Measurements from ENCODE around the gene PLA2G4D. TPM values are rescaled to one million over a fixed set of nuclear protein-coding genes. Genes with fewer than 3 reads are reported as not detected.
A peak's percentile ranks its signal among the peaks of the same experiment; 100 is the strongest.
"Not testable (repeated sequence)": the region's sequence is repeated elsewhere in the genome, so short reads cannot be mapped to it uniquely, and the experiment has no call there.

Gene PLA2G4D
- total RNA-seq, 1 experiment from 2014 or later, result not detected

- in situ Hi-C loops (cut with HindIII; ENCODE audit: low pct_unique_long_range_greater_than_20kb, low sequenced_read_pairs), result no loop called here
- DNase-seq (ENCODE audit: low read depth), result no peak
Measured at GRCh38 chr15:42100021-42100800, 5.8 kb upstream of the PLA2G4D start.

GRCh38 chr15:42097018-42097417 lies 2.7 kb upstream of the PLA2G4D start:
- in situ Hi-C loops (cut with HindIII; ENCODE audit: low pct_unique_long_range_greater_than_20kb, low sequenced_read_pairs), result no loop called here
- no peak for DNase-seq (ENCODE audit: low read depth)

DNA sequence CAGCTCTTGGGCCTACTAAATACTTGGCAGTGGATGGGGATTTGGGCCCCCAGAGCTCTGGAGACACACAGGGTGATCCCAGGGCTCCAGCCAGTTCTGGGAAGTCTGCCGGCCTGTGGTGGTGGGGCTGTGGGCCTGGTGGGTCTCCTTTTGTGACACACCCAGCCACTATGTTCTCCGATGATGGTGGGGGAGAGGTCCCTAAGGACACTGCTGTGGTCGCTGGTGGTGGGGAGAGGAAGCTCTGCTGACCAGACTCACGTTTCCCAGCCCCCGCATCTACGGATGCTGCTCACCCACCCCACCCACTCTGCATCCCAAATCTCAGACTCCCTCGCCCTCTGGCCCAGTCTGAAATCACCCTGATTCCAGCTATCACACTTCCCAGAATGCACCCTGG lies 396 bp downstream of the PLA2G4D start:
- in situ Hi-C loops (cut with HindIII; ENCODE audit: low pct_unique_long_range_greater_than_20kb, low sequenced_read_pairs), result no loop called here

GRCh38 chr15:42092398-42093318 lies 1.7 kb downstream of the PLA2G4D start:
- in situ Hi-C loops (cut with HindIII; ENCODE audit: low pct_unique_long_range_greater_than_20kb, low sequenced_read_pairs), result no loop called here
- DNase-seq (ENCODE audit: low read depth), result no peak

More for the DNA sequence above, 396 bp downstream of the PLA2G4D start:
- DNase-seq (ENCODE audit: low read depth), result no peak

- in situ Hi-C loops (cut with HindIII; ENCODE audit: low pct_unique_long_range_greater_than_20kb, low sequenced_read_pairs); DNase-seq (ENCODE audit: low read depth): not testable (repeated sequence)
Measured at GRCh38 chr15:42091753-42092397, 2.5 kb downstream of the PLA2G4D start.

GRCh38 chr15:42090781-42091180 lies 3.6 kb downstream of the PLA2G4D start:
- in situ Hi-C loops (cut with HindIII; ENCODE audit: low pct_unique_long_range_greater_than_20kb, low sequenced_read_pairs), result no loop called here
- no peak for DNase-seq (ENCODE audit: low read depth)

DNA sequence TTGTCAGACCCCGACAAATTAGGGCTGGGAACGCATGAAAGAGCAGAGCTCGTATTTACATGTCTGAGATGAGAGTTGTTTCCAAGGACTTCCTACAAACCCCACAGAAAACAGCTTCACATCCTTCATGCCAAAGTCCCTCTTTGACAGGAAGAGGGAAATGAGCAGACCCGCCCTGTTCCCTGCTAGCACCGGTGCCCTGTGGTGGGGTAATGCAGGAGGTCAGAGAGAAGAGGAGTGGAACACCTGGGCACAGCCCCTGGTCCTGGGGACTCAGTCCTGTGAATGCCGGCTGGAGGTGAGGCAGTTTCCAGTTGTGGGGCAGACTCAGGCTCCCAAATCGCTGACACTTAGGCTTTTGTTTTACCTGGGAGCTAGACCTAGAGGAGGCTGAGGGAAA lies 4.0 kb downstream of the PLA2G4D start:
- in situ Hi-C loops (cut with HindIII; ENCODE audit: low pct_unique_long_range_greater_than_20kb, low sequenced_read_pairs), result no loop called here
- DNase-seq (ENCODE audit: low read depth), result no peak

DNA sequence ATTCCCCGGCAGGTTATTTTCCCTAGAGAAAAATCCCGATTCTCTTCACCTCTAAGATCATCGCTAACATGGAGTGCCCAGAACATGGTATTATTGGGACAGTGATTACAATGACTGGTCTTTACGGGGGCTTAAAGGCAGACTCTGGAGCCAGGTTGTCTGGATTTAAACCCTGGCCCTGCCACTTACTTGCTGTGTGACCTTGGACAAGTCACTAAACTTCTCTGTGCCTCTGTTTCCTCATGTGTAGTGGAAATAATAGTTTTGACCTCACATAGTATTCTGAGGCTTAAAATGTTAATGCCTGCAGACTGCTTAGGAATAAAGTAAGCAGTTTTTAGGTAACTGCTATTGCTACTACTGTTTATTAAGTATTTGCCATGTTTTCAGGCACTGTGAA lies 4.4 kb downstream of the PLA2G4D start:
- DNase-seq (ENCODE audit: low read depth), result no peak
- in situ Hi-C loops (cut with HindIII; ENCODE audit: low pct_unique_long_range_greater_than_20kb, low sequenced_read_pairs), result no loop called here

- in situ Hi-C loops (cut with HindIII; ENCODE audit: low pct_unique_long_range_greater_than_20kb, low sequenced_read_pairs), result no loop called here
Measured at GRCh38 chr15:42088801-42089640, 5.3 kb downstream of the PLA2G4D start.

GRCh38 chr15:42087926-42088800 lies 6.2 kb downstream of the PLA2G4D start:
- in situ Hi-C loops (cut with HindIII; ENCODE audit: low pct_unique_long_range_greater_than_20kb, low sequenced_read_pairs), result no loop called here
- no peak for DNase-seq (ENCODE audit: low read depth)

More at GRCh38 chr15:42088801-42089640, 5.3 kb downstream of the PLA2G4D start:
- no peak for DNase-seq (ENCODE audit: low read depth)

GRCh38 chr15:42087460-42087859 lies 6.9 kb downstream of the PLA2G4D start:
- no peak for DNase-seq (ENCODE audit: low read depth)
- in situ Hi-C loops (cut with HindIII; ENCODE audit: low pct_unique_long_range_greater_than_20kb, low sequenced_read_pairs), result no loop called here

- in situ Hi-C loops (cut with HindIII; ENCODE audit: low pct_unique_long_range_greater_than_20kb, low sequenced_read_pairs), result no loop called here
- no peak for DNase-seq (ENCODE audit: low read depth)
Measured at GRCh38 chr15:42085721-42086120, 8.6 kb downstream of the PLA2G4D start.

GRCh38 chr15:42085236-42085605 lies 9.1 kb downstream of the PLA2G4D start:
- in situ Hi-C loops (cut with HindIII; ENCODE audit: low pct_unique_long_range_greater_than_20kb, low sequenced_read_pairs), result no loop called here
- no peak for DNase-seq (ENCODE audit: low read depth)

DNA sequence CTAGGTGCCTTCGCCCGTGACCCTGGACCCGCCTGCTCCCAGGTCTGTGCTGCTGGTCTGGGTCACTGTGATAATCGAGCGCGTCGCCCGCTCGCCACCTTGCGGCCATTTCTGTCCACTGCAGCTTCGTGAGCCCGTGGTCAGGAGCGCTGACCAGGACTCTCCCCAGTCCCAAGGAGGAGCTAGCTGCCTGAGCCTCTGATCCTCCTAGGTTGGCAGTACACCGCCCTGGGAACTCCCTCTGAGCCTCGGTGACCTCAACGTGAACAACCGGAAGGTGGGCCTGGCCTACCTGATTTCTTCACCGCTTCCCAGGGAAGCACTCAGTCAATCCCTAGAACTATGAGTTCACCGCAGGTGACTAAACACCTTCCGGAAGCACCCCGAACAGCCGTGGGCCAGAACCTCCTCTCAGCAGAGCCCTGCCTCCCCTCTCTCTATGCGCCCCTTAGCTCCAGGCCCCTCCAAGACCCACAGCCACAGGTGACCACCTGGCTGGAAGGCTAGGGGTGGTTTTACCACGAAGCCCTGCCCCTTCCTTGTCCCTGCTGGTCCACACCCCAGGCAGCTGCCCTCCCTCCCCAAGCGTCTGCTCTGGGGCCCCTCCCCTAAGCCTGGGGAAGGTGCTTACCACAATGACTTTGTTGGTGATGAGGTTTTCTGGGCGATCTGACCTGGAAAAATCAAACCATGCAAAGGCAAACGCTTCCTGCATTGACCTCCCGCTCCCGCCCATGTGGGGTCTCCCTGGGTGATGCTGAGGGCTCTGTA lies 9.7 kb downstream of the PLA2G4D start:
- in situ Hi-C loops (cut with HindIII; ENCODE audit: low pct_unique_long_range_greater_than_20kb, low sequenced_read_pairs), result no loop called here
- DNase-seq (ENCODE audit: low read depth), result peak; percentile 61

GRCh38 chr15:42083916-42084315 lies 10.4 kb downstream of the PLA2G4D start:
- no peak for DNase-seq (ENCODE audit: low read depth)
- in situ Hi-C loops (cut with HindIII; ENCODE audit: low pct_unique_long_range_greater_than_20kb, low sequenced_read_pairs), result no loop called here

GRCh38 chr15:42083605-42083908 lies 10.8 kb downstream of the PLA2G4D start:
- in situ Hi-C loops (cut with HindIII; ENCODE audit: low pct_unique_long_range_greater_than_20kb, low sequenced_read_pairs), result no loop called here

More at GRCh38 chr15:42083605-42083908, 10.8 kb downstream of the PLA2G4D start:
- no peak for DNase-seq (ENCODE audit: low read depth)
